Thoracic aorta (tissue), 2 donors: Measurements from ENCODE around the gene PCDH17. TPM values are rescaled to one million over a fixed set of nuclear protein-coding genes. Genes with fewer than 3 reads are reported as not detected.

Experiments used
- ATAC-seq: fragments of 150-250 bp; one replicate; pipeline ENCODE4 v1.8.0; 2017; ENCODE audit warnings: low read depth; ENCODE audit not compliant: insufficient number of reproducible peaks, low FRiP score
- DNase-seq: peaks from one replicate; pipeline ENCODE4 v3.0.0-alpha.2; 2020; ENCODE audit warnings: low spot score
- H3K27ac ChIP-seq, 2 donors: fragments of 200-600 bp; sonication (generic); 1 replicate in 1 of 2; 2 replicates in 1 of 2; pipeline ENCODE4 v1.5.1; 2016; ENCODE audit warnings: mild to moderate bottlenecking in 2 of 2, moderate library complexity in 2 of 2
- H3K27me3 ChIP-seq: fragments of 200-600 bp; sonication (generic); replicated peaks from 2 replicates; pipeline ENCODE4 v1.6.0; 2016; ENCODE audit warnings: mild to moderate bottlenecking; ENCODE audit not compliant: insufficient read depth
- H3K36me3 ChIP-seq: fragments of 200-600 bp; sonication (generic); one replicate; pipeline ENCODE4 v1.5.1; 2016
- H3K4me1 ChIP-seq, 2 donors: fragments of 200-600 bp; sonication (generic); 1 replicate in 1 of 2; 2 replicates in 1 of 2; pipeline versions ENCODE4 v1.5.1 to v1.6.0; 2016; ENCODE audit warnings: low read depth in 2 of 2, mild to moderate bottlenecking in 1 of 2; ENCODE audit not compliant: control insufficient read depth in 1 of 2
- H3K4me3 ChIP-seq: fragments of 200-600 bp; sonication (generic); 2 replicates; pipeline ENCODE4 v1.5.1; 2016; ENCODE audit warnings: mild to moderate bottlenecking
- H3K9me3 ChIP-seq: fragments of 200-600 bp; sonication (generic); 2 replicates; pipeline ENCODE4 v1.5.1; 2016
- CTCF ChIP-seq: fragments of 200-600 bp; sonication (generic); IDR thresholded peaks from one replicate; pipeline ENCODE4 v1.5.1; 2019; ENCODE audit warnings: antibody characterized with exemption
- total RNA-seq, 2 donors: library from RNA; depleted of rRNA; stranded (reverse); fragments of >200 nt; gene quantifications; one replicate each; pipeline versions ENCODE4 v1.1.0 to v1.2.3, GENCODE V29; 2016

The PCDH17 gene
- total RNA-seq, 2 donors from 2014 or later, result 4.1 to 12.3 TPM

GRCh38 chr13:57739089-57739488 is 107.5 kb downstream of the PCDH17 start:
- no peak for ATAC-seq
- DNase-seq, result no peak
- Histone ChIP-seq H3K9me3 (no peaks in the 10 kb centered on the region), H3K27ac (no peak overlapping the region), H3K27me3 (no peaks in the 10 kb centered on the region), H3K4me1 (no peaks in the 10 kb centered on the region), H3K36me3 (no peaks in the 10 kb centered on the region), H3K4me3 (no peak overlapping the region)
- TF ChIP-seq CTCF, result no peak

- H3K4me3 ChIP-seq, result no peak overlapping the region
- TF ChIP-seq CTCF, result no peak
- no peaks in the 10 kb centered on the region for H3K9me3 ChIP-seq
- H3K27me3 ChIP-seq, result no peaks in the 10 kb centered on the region
- H3K4me1 ChIP-seq, result no peaks in the 10 kb centered on the region
- no peak for ATAC-seq
- no peaks in the 10 kb centered on the region for H3K36me3 ChIP-seq
- no peak overlapping the region for H3K27ac ChIP-seq
- no peak for DNase-seq
Observed at GRCh38 chr13:57739543-57740190, 108.1 kb downstream of the PCDH17 start.

DNA sequence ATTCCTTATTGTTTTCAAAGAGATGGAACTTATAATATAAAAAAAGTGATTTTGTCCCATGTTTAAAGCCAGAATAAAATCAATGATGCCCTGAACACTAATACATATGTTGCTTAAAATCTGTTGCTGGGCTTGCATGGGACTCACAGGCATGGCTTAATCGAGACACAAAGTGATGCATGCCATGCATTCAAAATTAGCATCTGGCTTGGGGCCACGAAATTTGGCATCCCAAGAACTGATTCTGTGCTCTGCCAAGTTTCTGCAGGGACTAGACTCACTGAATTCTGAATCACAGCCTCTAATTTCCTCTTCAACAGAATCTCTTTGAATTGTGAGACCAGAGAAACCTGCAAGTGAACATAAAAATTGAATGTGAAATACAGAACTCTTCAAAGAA is 109.2 kb downstream of the PCDH17 start:
- TF ChIP-seq CTCF, result no peak
- Histone ChIP-seq H3K4me3 (no peak overlapping the region), H3K27ac (no peak overlapping the region), H3K36me3 (no peaks in the 10 kb centered on the region), H3K9me3 (no peaks in the 10 kb centered on the region), H3K4me1 (no peaks in the 10 kb centered on the region), H3K27me3 (no peaks in the 10 kb centered on the region)
- ATAC-seq (no peak), DNase-seq (no peak)

DNA sequence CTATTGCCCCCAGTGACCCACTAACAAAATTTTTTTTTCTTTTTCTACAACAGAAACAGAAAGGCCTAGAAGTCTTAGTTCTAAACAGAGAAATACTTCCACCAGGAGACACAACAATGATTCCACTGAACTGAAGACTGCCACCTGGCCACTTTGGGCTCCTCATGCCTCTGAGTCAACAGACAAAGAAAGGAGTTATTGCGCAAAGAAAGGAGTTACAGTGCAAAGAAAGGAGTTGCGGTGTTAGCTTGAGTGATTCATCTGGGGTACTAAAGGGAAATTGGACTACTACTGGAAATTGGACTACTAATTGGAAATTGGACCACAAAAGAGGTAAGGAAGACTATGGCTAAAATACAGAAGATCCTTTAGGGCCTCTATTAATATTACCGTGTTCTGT is 116.6 kb downstream of the PCDH17 start:
- TF ChIP-seq CTCF, result no peak
- Histone ChIP-seq H3K4me3 (no peak overlapping the region), H3K4me1 (no peaks in the 10 kb centered on the region), H3K27me3 (no peaks in the 10 kb centered on the region), H3K36me3 (no peaks in the 10 kb centered on the region), H3K9me3 (no peaks in the 10 kb centered on the region), H3K27ac (no peak overlapping the region)
- DNase-seq (no peak), ATAC-seq (no peak)

GRCh38 chr13:57760951-57761350 is 129.4 kb downstream of the PCDH17 start:
- no peak for DNase-seq
- Histone ChIP-seq H3K9me3 (no peaks in the 10 kb centered on the region), H3K27me3 (no peaks in the 10 kb centered on the region), H3K4me1 (no peaks in the 10 kb centered on the region), H3K36me3 (no peaks in the 10 kb centered on the region), H3K4me3 (no peak overlapping the region), H3K27ac (no peak overlapping the region)
- no peak for TF ChIP-seq CTCF
- ATAC-seq, result no peak
